ENCODE results near the gene CPXM2. TPM values are rescaled to one million over a fixed set of nuclear protein-coding genes. Genes with fewer than 3 reads are reported as not detected.

CPXM2 gene
- total RNA-seq, 1 donor from 2014 or later = 0.26 TPM

- no peak for DNase-seq (ENCODE audit: low read depth in 2 of 2)
Observed at GRCh38 chr10:123774132-123774742, 117.4 kb downstream of the CPXM2 start.

GRCh38 chr10:123772645-123773508 lies 118.7 kb downstream of the CPXM2 start:
- DNase-seq (ENCODE audit: low read depth in 2 of 2) = no peak

- DNase-seq (ENCODE audit: low read depth in 2 of 2) = no peak
Observed at GRCh38 chr10:123771877-123772644, 119.5 kb downstream of the CPXM2 start.

DNA sequence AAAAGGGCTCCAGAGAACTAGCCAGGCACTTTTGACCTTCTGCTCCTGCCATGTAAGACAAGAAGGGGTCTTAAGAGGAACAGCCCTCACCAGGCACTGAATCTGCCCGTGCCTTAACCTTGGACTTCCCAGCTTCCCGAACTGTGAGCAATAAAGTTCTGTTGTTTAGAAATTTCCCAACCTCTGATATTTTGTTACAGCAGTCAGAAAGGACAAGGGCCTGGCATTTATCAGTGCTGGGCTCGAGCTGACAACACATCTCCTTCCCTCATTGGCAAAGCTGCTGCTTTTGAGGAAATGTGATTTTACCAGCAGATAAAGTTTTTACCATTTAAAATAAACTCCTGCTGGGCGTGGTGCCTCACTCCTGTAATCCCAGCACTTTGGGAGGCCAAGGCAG lies 122.0 kb downstream of the CPXM2 start:
- no peak for DNase-seq (ENCODE audit: low read depth in 2 of 2)

GRCh38 chr10:123766761-123767160 lies 124.8 kb downstream of the CPXM2 start:
- no peak for DNase-seq (ENCODE audit: low read depth in 2 of 2)

- no peak for DNase-seq (ENCODE audit: low read depth in 2 of 2)
Observed at GRCh38 chr10:123766012-123766411, 125.6 kb downstream of the CPXM2 start.

GRCh38 chr10:123761666-123762230 lies 129.9 kb downstream of the CPXM2 start:
- DNase-seq (ENCODE audit: low read depth in 2 of 2) = no peak

- no peak for DNase-seq (ENCODE audit: low read depth in 2 of 2)
Observed at GRCh38 chr10:123761038-123761428, 130.6 kb downstream of the CPXM2 start.

DNA sequence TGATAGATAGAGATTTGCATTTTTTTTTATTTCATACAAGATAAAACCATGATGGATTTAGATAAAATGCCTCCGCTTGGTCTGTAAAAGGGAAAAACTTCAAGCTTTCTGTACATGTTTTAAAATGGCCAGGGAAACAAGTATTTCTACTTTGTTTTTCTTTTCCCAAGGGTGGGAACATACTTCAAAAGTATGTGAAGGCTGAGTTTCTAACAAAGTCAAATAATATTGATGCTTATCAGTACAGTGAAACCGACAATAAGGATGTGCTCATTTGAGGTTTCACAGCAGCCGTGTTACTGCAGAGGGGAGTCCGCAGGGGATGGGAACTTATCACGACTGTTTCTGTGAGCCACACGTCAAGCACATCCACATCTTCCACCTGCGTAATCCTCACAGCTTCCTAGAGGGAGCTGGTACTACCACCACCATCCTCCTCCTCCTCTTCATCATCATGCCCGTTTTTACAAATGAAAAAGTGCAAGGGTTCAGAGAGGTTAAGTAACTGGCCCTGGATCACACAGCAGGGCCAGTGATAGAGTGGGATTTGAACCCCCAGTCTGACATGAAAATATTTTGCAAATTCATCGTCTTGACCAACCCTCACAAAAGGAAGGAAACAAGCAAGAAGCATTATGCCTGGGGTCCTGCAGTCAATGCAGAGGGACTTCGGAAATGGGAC lies 131.1 kb downstream of the CPXM2 start:
- DNase-seq (ENCODE audit: low read depth in 2 of 2) = no peak

DNA sequence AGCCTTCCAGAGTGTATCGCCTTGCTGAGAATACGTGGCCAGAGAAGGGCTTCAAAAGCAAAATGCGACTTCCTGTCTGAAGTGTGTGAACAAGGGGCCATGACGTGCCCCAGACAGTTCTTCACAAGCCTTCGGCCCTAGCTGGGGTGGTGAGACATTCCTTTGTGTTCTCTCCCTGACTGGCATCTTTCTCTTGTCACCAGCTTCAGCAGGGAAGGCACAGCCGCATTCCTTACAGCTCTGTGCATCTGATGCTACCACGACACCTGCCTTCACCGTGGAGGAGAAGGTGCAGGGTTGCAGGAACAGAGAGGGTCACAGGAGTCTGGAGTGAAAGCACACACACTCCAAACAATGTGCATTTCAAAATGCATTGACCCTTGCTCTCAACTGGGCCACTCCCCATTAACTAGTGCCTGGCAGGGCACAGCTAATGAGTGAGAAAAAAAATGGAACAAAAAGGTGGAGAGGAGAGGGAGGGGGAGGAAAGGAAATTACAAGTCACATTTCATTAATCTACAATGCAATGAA lies 132.0 kb downstream of the CPXM2 start:
- DNase-seq (ENCODE audit: low read depth in 2 of 2) = no peak

DNA sequence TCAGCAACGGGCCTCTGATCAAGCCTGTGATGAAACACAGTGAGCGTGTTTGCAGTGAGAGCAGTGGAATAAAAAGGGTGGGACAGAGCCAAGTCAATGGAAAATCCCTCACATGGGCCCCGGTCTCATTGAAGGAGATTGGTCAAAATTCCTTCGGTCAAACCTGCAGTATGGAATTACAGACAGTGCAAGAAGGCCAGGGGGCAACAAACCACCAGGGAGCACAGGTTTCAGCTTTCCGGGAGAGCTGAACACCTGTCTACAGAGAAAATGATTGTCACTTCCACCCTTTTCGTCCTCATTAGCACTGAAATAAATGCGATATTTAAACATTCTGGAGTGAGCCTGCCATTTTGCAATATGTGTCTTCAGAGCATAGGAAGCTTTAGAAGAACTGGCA lies 132.6 kb downstream of the CPXM2 start:
- DNase-seq (ENCODE audit: low read depth in 2 of 2) = no peak

- no peak for DNase-seq (ENCODE audit: low read depth in 2 of 2)
Observed at GRCh38 chr10:123757853-123758252, 133.8 kb downstream of the CPXM2 start.

DNA sequence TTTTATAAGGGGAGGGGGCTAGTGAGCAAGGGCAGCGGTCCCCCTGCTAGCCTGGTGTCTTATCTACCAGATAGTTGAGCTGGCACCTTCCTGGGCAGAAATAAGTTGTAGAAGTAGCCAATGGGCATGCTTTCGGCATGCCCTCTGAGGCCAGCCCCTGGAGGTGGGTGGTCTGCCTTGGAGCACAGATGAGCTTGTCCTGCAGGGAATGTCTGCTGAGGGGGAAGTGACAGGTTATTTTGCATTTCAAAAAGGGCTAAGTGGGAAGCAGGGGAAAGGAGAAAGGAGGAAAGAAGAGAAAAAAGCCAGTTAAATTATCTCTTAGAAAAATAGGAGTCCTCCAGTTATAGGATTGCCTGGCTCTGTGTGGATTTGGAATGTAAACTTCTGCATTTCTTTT lies 136.5 kb downstream of the CPXM2 start:
- DNase-seq (ENCODE audit: low read depth in 2 of 2) = no peak

DNA sequence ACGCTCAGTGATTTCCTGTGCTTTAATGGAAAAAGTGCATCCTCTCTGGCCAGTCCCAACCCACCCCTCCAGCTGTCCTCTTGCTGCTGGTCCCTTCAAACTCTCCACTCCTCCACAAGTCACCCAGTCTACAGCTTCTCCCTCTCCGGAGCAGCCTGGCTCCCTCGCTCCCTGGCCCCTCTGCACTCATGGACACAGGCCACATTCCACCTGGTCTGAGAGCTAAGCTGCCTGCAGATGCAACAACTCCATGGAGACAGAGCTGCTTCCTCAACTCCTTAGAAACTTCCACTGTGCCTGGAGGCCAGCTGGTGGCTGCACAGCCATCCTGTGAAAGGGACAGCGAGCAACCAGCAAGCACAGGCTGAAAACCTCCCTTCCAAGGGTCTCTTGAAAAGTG lies 137.5 kb downstream of the CPXM2 start:
- no peak for DNase-seq (ENCODE audit: low read depth in 2 of 2)

DNA sequence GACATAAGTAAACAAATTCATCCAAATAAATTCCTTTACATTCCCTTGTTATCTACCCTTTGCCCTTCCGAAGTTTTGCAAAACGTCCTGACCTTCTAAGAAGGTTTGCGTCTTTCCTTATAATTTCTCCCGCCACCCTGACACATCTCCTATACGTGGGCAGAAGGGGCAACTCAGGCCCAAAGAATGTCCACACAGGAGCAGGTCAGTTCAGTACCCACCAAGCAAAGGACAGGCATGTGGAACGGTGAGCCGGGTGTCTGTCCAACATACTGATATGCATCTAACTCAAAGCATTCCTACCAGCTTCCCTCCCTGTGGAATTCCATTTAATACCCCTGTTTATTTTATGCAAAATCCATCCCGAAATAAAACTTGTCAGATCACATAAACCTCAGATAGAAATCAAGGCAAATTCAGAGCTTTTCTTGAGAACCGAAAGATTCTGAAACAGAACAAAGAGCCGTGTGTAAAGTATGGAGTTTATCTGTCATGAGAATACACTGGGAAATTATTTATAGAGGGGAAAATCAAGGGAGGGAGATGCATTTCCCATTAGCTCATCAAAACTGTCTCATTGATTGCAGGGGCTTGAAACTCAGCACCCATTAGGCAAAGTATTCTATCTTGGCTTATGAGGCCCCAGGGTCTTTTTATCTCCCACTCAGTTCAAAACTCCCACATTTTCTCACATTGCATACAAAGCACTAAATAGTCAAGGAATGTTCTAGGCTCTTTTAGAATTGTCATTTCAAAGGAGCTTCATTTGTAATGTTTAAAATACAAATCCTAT lies 140.1 kb downstream of the CPXM2 start:
- DNase-seq (ENCODE audit: low read depth in 2 of 2) = no peak

- no peak for DNase-seq (ENCODE audit: low read depth in 2 of 2)
Observed at GRCh38 chr10:123750901-123751300, 140.7 kb downstream of the CPXM2 start.

DNA sequence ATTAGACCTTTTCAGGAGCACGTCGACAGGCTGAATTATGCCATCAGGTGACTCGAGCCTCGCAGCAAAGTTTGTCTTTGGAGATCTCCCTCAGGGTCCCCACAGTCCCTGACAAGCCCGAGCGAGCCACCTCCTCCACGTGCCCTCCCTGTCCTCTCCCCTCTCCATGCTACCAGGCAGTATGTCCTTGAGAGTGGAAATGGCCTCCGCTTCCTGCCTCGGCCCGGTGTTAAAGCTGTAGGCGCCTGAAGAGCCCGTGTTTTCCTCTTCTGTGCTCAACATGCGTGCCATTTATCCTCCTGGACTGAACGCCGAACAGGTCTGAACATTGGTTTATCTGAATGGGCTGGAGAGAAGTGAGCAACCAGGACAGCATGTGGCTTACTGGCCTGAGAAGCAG lies 142.9 kb downstream of the CPXM2 start:
- no peak for DNase-seq (ENCODE audit: low read depth in 2 of 2)

DNA sequence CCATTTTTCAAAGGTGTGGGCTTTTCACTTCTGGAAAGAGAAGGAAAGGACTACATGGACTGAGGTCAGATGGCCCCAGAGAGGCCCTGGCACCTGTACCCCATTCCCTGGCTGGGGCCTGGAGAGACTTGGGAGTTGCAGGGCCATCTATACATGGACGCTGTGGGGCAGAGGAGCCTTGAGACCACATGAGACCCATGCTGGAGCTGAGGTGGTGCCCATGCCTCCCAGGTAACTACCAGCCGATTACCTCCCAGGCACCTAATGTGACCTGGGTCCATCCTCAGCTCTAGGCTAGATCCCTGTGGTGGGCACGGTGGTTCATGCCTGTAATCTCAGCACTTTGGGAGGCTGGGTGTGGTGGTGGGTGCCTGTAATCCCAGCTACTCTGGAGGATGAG lies 144.2 kb downstream of the CPXM2 start:
- no peak for DNase-seq (ENCODE audit: low read depth in 2 of 2)

DNA sequence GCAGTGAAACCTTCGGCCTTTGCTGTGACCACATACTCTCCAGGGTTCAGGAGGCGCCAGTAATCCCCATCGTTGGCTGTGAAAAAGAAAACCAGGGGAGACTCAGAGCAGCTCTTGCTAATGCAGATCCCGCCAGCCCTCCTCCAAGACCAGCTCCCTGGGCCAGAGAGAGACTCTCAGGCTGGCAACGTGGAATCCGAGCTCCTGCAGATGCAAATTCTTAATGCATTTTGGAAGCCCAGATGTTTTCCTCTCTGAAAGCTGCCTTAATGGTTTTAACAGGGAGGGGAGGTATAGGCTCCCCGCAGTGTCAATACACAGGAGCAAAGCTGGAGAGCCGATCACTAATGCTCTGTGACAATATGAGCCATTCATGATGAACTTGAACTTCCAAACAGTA lies 144.7 kb downstream of the CPXM2 start:
- DNase-seq (ENCODE audit: low read depth in 2 of 2) = no peak

DNA sequence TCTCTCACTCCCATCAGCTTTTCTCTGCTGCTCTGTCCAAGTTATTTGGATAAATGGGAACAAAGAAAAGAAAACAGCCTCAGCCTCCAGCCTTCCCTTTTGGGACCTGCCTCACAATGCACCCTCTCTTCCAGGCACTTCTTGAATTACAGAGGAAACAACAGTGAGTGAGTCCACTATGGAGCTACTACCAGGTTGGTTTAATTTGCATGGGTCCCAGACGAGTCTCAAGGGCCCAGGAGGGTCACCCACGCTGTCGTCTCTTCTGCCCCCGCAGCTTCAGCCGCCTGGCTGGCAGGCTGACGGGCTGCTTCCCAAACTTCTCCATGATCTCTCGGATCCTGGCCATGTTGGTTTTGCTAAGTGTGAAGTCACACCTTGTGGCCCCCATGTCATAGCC lies 145.1 kb downstream of the CPXM2 start:
- DNase-seq (ENCODE audit: low read depth in 2 of 2) = no peak
